GM12875 (cell line): ENCODE data around the gene TMEM214.

Experiments used
- H3K4me3 ChIP-seq: one replicate; pipeline ENCODE4 v1.5.1; 2011; ENCODE audit warnings: low read depth, low read length, control low read depth
- TF ChIP-seq, protein P1 (sequence below): IDR thresholded peaks from 2 replicates; pipeline ENCODE4 v1.5.1; 2011; ENCODE audit warnings: low read depth, mild to moderate bottlenecking, control low read depth, inconsistent platforms, low read length, moderate library complexity, borderline replicate concordance; ENCODE audit not compliant: insufficient read depth

Gene TMEM214

DNA sequence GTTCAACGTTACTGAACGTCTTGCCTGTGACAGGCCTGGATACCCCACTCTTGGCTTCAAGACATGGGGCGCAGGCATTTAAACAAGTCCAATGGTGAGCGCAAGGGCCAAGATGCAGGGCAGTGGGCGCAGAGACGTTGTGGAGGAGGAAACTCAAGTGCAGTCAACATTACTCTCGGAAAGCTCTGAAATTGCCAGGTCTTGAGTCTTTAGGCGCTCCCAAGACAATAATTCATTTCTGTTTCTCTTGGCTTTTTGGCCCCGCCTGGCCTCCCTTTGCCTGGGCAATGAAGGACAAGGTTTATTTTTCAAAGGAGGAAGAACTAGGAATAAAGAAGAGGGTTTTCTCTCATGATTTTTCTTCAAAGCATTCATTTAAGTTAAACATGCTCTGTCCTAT lies 13.3 kb upstream of the TMEM214 start:
- TF ChIP-seq, protein P1, sequence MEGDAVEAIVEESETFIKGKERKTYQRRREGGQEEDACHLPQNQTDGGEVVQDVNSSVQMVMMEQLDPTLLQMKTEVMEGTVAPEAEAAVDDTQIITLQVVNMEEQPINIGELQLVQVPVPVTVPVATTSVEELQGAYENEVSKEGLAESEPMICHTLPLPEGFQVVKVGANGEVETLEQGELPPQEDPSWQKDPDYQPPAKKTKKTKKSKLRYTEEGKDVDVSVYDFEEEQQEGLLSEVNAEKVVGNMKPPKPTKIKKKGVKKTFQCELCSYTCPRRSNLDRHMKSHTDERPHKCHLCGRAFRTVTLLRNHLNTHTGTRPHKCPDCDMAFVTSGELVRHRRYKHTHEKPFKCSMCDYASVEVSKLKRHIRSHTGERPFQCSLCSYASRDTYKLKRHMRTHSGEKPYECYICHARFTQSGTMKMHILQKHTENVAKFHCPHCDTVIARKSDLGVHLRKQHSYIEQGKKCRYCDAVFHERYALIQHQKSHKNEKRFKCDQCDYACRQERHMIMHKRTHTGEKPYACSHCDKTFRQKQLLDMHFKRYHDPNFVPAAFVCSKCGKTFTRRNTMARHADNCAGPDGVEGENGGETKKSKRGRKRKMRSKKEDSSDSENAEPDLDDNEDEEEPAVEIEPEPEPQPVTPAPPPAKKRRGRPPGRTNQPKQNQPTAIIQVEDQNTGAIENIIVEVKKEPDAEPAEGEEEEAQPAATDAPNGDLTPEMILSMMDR = no peak
- H3K4me3 ChIP-seq = no peak overlapping the region

DNA sequence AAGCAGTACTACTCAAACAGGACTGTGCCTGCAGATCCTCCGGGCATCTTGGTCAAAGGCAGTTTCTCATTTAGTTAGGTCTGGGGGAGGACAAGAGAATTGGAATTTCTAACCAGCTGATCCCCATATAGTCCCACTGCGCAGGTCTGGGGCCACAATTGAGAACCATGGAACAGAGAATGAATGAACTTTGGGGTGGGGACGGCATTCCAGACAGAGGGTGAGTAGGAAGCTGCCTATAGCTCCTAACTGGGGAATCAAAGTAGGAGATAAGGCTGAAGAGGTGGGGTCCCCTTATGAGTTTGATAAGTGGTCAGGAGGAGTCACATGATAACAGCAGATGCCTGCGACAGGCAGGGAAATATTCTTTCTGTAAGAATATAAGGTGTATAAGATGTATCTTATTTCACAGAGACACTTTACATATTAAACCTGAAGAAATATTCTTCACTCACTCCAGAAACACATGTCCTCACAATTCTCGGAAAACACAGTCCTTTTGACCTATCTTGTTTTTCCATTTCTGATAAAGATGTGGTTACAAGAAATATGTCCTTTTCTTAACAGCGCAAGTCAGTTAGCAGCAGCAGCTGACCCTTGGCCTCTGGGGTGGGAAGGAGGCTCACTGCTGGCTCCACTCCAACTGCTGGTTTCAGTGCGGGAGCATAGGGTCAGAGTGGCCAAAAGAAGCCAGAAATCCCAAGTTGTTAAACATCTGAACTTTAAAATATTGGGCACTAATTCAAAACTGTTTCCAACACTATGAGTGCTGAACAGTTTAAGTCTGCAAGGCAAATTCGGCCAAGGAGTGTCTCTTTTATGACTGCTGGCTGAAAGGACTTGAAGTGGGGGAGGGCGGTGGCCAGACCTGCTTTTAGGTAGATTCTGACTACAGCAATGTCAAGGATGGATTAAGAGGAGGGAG lies 12.6 kb upstream of the TMEM214 start:
- TF ChIP-seq, protein P1 = no peak
- H3K4me3 ChIP-seq = no peak overlapping the region

DNA sequence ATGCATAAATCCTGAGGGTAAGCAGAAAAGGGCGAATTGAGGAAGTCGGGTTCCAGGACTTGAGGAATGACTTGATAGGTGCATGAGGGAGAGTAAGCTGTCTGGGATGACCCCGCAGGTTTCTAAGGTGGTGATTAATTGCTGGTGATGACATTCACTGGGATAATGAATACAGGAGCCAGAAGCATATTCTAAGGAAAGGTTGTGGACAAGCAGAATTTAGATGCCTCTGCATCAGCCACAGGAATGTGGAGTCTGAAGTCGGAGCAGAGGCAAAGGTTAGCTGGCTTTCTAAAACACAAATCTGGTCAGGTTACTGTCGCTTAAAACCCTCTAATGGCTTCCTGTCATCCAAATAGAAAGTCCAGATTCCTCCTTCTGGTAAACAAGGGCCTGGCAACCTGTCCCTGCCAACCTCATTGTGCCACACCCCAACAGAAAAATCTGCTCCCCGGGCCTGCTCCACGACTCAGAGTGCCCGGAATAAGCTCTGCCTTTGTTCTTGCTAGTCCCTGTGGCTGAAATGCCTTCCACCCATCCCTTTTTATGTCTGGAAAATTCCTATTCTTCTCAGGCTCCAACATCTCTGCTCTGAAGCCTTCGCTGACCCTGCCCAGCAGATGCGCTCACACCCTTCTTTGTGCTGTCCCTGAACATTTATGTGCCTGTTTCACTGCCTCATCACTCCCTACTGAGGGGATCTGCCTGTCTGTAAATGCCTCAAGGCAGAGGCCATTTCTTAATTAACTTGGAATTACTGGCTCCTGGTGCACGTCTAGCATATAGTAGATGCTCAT lies 11.3 kb upstream of the TMEM214 start:
- no peak overlapping the region for H3K4me3 ChIP-seq
- TF ChIP-seq, protein P1 = no peak

DNA sequence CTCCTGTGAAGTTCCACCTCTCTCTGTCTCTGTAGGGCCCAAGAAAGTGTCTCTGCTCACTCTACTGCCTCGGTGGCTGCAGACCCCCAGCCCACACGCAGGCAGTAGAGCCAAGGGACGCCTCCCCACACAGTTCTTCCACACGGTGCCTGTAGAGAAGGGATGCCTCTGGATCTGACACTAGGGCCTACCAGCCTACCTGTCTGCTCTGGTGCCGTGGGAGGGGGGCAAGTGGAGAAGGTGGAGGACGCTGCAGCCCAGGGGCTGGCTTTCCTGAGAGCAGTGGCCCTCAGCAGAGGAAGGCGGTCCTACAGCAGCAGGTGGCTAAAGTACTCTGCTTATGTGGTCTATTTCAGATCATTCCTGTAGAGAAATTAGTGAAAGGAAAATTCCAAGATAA lies 9.0 kb upstream of the TMEM214 start:
- H3K4me3 ChIP-seq = no peak overlapping the region

GRCh38 chr2:27024188-27024587 lies 8.6 kb upstream of the TMEM214 start:
- no peak overlapping the region for H3K4me3 ChIP-seq
- TF ChIP-seq, protein P1 = no peak

More for the DNA sequence above, 9.0 kb upstream of the TMEM214 start:
- TF ChIP-seq, protein P1 = no peak

DNA sequence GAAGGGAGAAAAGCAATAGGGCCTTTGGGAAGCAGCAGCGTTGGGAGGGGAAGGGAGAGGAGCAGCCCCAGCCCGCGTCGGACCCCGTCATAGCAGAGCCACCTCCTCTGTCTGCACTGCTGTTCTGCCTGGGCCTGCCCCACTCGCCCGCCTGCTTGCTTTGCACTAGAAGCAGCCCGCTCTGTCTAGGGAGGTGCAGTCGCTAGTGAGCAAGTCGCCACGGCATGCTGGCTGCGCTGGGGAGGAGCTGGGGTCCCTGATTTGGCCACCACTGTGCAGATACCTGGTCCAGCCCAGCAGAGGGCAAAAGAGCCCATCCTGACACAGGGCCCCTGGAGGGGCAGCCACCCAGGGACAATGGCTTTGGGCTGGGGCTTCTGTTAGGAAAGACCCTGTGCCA lies 8.0 kb upstream of the TMEM214 start:
- TF ChIP-seq, protein P1 = no peak

More for the DNA sequence above, 8.0 kb upstream of the TMEM214 start:
- H3K4me3 ChIP-seq = no peak overlapping the region
